HG03135 (cell line): ENCODE results near the gene RNF40.

Source experiments
- ATAC-seq: cut with Tn5 transposase; IDR thresholded peaks from one replicate; pipeline ENCODE4 v1.9.1; 2021; ENCODE audit warnings: mild to moderate bottlenecking, moderate library complexity; ENCODE audit not compliant: unreplicated experiment

Gene RNF40

GRCh38 chr16:30740364-30741251 is 21.5 kb upstream of the RNF40 start:
- ATAC-seq, result no peak

- no peak for ATAC-seq
These were observed 20.6 kb upstream of the RNF40 start for GRCh38 chr16:30741461-30741914.

GRCh38 chr16:30743716-30744115 is 18.4 kb upstream of the RNF40 start:
- no peak for ATAC-seq

GRCh38 chr16:30744183-30744582 is 17.9 kb upstream of the RNF40 start:
- ATAC-seq, result no peak

GRCh38 chr16:30745082-30745481 is 17.0 kb upstream of the RNF40 start:
- no peak for ATAC-seq

- no peak for ATAC-seq
These were observed 15.4 kb upstream of the RNF40 start for GRCh38 chr16:30746638-30747175.

- ATAC-seq, result no peak
These were observed 14.8 kb upstream of the RNF40 start for GRCh38 chr16:30747331-30747730.

- peak; percentile 96 for ATAC-seq
These were observed 14.1 kb upstream of the RNF40 start, which contains the start of gene PHKG2 for GRCh38 chr16:30747799-30748633. TSS of gene PHKG2 (plus strand) at chr16:30748425. CDS start at chr16:30748821, 396 bp downstream.

GRCh38 chr16:30748634-30749445 is 13.3 kb upstream of the RNF40 start:
- ATAC-seq, result peak; percentile 15

GRCh38 chr16:30750201-30750600 is 11.9 kb upstream of the RNF40 start:
- ATAC-seq, result no peak

GRCh38 chr16:30750876-30751465 is 11.2 kb upstream of the RNF40 start:
- no peak for ATAC-seq

GRCh38 chr16:30753596-30753995 is 8.5 kb upstream of the RNF40 start:
- no peak for ATAC-seq

GRCh38 chr16:30755955-30756780 is 6.0 kb upstream of the RNF40 start:
- no peak for ATAC-seq

GRCh38 chr16:30756781-30757100 is 5.4 kb upstream of the RNF40 start:
- ATAC-seq, result no peak

- ATAC-seq, result no peak
These were observed 4.8 kb upstream of the RNF40 start for GRCh38 chr16:30757316-30757715.

GRCh38 chr16:30758988-30759491 is 3.1 kb upstream of the RNF40 start:
- no peak for ATAC-seq

- ATAC-seq, result no peak
These were observed 2.0 kb upstream of the RNF40 start for GRCh38 chr16:30760001-30760559.

- ATAC-seq, result peak; percentile 11
These were observed 1.3 kb upstream of the RNF40 start for GRCh38 chr16:30760577-30761426.
